MM.1S (cell line): ENCODE results near the gene OPALIN.

Source experiments
- DNase-seq: peaks from one replicate; pipeline ENCODE4 v3.0.0-alpha.2; 2015
- H2AFZ ChIP-seq: fragments of 300-600 bp; sonication (generic); 2 replicates; pipeline ENCODE4 v1.6.0; 2016; ENCODE audit warnings: antibody characterized with exemption, low read length
- H3F3A ChIP-seq: fragments of 300-600 bp; sonication (generic); 2 replicates; pipeline ENCODE4 v1.6.1; 2016; ENCODE audit warnings: mild to moderate bottlenecking, antibody characterized with exemption, low read length, moderate library complexity, mixed read lengths; ENCODE audit not compliant: insufficient read depth
- H3K27ac ChIP-seq: fragments of 300-600 bp; sonication (generic); 2 replicates; pipeline ENCODE4 v1.5.1; 2016; ENCODE audit warnings: mild to moderate bottlenecking, low read length
- H3K27me3 ChIP-seq: fragments of 300-600 bp; sonication (generic); replicated peaks from 2 replicates; pipeline ENCODE4 v1.6.0; 2016; ENCODE audit warnings: low read length; ENCODE audit not compliant: insufficient read depth
- H3K36me3 ChIP-seq: fragments of 300-600 bp; sonication (generic); replicated peaks from 2 replicates; pipeline ENCODE4 v1.6.1; 2016; ENCODE audit warnings: mild to moderate bottlenecking, low read length, mixed read lengths; ENCODE audit not compliant: insufficient read depth
- H3K4me1 ChIP-seq: fragments of 300-600 bp; sonication (generic); 2 replicates; pipeline ENCODE4 v1.6.1; 2016; ENCODE audit warnings: low read length, mixed read lengths
- H3K4me2 ChIP-seq: fragments of 300-600 bp; sonication (generic); 2 replicates; pipeline ENCODE4 v1.6.0; 2016; ENCODE audit warnings: low read depth, low read length
- H3K4me3 ChIP-seq: fragments of 300-600 bp; sonication (generic); 2 replicates; pipeline ENCODE4 v1.5.1; 2016; ENCODE audit warnings: low read length, mixed read lengths
- H3K79me2 ChIP-seq: fragments of 300-600 bp; sonication (generic); 2 replicates; pipeline ENCODE4 v1.6.1; 2016; ENCODE audit warnings: mixed run types, low read length, mixed read lengths
- H3K9ac ChIP-seq: fragments of 300-600 bp; sonication (generic); 2 replicates; pipeline ENCODE4 v1.6.1; 2016; ENCODE audit warnings: low read length, mixed read lengths
- H3K9me2 ChIP-seq: fragments of 300-600 bp; sonication (generic); replicated peaks from 2 replicates; pipeline ENCODE4 v1.6.1; 2016; ENCODE audit warnings: mild to moderate bottlenecking, low read length, mixed read lengths; ENCODE audit not compliant: insufficient read depth
- H3K9me3 ChIP-seq: fragments of 300-600 bp; sonication (generic); replicated peaks from 2 replicates; pipeline ENCODE4 v1.6.1; 2016; ENCODE audit warnings: mild to moderate bottlenecking, low read length, mixed read lengths; ENCODE audit not compliant: insufficient read depth
- H4K20me1 ChIP-seq: fragments of 300-600 bp; sonication (generic); 2 replicates; pipeline ENCODE4 v1.6.1; 2016; ENCODE audit warnings: mild to moderate bottlenecking, low read length, moderate library complexity, mixed read lengths; ENCODE audit not compliant: insufficient read depth
- EZH2 ChIP-seq: fragments of 300-600 bp; sonication (generic); optimal IDR thresholded peaks from 2 replicates; pipeline ENCODE3; 2017; ENCODE audit warnings: low read depth, mild to moderate bottlenecking, antibody characterized with exemption, low read length, mixed read lengths
- EZH2phosphoT487 ChIP-seq: fragments of 300-600 bp; sonication (generic); IDR thresholded peaks from 2 replicates; pipeline ENCODE4 v1.6.1; 2018; ENCODE audit warnings: antibody characterized with exemption, low read length
- TF ChIP-seq, protein P1 (sequence below): fragments of 300-600 bp; sonication (generic); IDR thresholded peaks from 2 replicates; pipeline ENCODE4 v1.5.1; 2016; ENCODE audit warnings: antibody characterized with exemption, low read length, mixed read lengths

Gene OPALIN

DNA sequence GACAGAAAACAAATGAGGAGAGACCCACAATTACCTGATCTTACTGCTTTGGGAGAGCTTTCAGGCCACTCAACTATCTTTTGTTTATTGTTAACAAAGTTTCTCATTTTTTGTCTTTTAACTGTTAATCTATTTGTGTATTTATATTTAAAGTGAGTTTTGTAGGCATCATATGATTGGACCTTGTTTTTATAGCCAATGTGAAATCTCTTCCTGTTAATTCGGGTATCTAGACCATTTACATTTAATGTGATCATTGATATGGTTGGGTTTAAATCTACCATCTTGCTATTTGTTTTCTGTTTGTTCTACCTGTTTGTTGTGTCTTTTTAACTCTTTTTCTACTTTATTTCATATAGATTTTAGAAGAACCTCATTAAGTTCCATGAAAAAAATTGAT lies 12.5 kb downstream of the OPALIN start:
- H3K36me3 ChIP-seq: no peaks in the 10 kb centered on the region
- no peaks in the 10 kb centered on the region for H3K9me2 ChIP-seq
- no peaks in the 10 kb centered on the region for H3K27me3 ChIP-seq
- no peak overlapping the region for H2AFZ ChIP-seq
- TF ChIP-seq EZH2phosphoT487 (no peak), EZH2 (no peak)
- TF ChIP-seq, protein P1, sequence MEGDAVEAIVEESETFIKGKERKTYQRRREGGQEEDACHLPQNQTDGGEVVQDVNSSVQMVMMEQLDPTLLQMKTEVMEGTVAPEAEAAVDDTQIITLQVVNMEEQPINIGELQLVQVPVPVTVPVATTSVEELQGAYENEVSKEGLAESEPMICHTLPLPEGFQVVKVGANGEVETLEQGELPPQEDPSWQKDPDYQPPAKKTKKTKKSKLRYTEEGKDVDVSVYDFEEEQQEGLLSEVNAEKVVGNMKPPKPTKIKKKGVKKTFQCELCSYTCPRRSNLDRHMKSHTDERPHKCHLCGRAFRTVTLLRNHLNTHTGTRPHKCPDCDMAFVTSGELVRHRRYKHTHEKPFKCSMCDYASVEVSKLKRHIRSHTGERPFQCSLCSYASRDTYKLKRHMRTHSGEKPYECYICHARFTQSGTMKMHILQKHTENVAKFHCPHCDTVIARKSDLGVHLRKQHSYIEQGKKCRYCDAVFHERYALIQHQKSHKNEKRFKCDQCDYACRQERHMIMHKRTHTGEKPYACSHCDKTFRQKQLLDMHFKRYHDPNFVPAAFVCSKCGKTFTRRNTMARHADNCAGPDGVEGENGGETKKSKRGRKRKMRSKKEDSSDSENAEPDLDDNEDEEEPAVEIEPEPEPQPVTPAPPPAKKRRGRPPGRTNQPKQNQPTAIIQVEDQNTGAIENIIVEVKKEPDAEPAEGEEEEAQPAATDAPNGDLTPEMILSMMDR: no peak
- H3K4me3 ChIP-seq: no peak overlapping the region
- no peak overlapping the region for H3K4me2 ChIP-seq
- H3K9me3 ChIP-seq: no peaks in the 10 kb centered on the region
- no peaks in the 10 kb centered on the region for H4K20me1 ChIP-seq
- H3K4me1 ChIP-seq: peaks cover 8% of the 10 kb centered on the region
- H3K9ac ChIP-seq: no peak overlapping the region
- no peak overlapping the region for H3K27ac ChIP-seq
- H3K79me2 ChIP-seq: no peaks in the 10 kb centered on the region
- H3F3A ChIP-seq: peaks cover 2% of the 10 kb centered on the region; the same call in 1 of the 2 replicates
- no peak for DNase-seq

DNA sequence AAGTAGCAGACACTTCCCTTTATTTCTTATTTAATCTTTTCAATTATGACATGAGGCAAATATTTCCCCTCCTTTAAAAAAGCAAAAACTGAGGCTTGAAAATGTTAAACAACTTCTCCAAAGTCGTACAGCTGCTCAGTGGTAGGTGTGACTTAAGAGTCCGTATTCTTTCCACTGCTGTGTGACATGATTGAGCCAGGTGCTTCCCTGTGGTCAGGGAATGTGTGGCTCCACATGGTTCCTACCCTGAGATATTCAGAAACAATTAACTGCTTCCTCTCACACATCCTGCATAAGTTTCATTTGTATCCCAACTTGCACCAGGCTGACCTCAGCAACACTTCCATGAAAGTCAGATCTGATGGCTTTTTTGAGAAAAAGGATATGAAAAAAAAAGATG lies 13.6 kb downstream of the OPALIN start:
- no peak overlapping the region for H3K9ac ChIP-seq
- H3K27me3 ChIP-seq: no peaks in the 10 kb centered on the region
- no peak for TF ChIP-seq EZH2phosphoT487
- TF ChIP-seq, protein P1: no peak
- no peak for TF ChIP-seq EZH2
- H3K4me3 ChIP-seq: no peak overlapping the region
- H3K9me3 ChIP-seq: no peaks in the 10 kb centered on the region
- peaks cover 12% of the 10 kb centered on the region for H3K4me1 ChIP-seq
- H4K20me1 ChIP-seq: no peaks in the 10 kb centered on the region
- no peaks in the 10 kb centered on the region for H3K36me3 ChIP-seq
- no peak overlapping the region for H3K27ac ChIP-seq
- H2AFZ ChIP-seq: no peak overlapping the region
- DNase-seq: no peak
- H3F3A ChIP-seq: peaks cover 3% of the 10 kb centered on the region; the same call in 1 of the 2 replicates
- no peak overlapping the region for H3K4me2 ChIP-seq
- H3K9me2 ChIP-seq: no peaks in the 10 kb centered on the region
- no peaks in the 10 kb centered on the region for H3K79me2 ChIP-seq

DNA sequence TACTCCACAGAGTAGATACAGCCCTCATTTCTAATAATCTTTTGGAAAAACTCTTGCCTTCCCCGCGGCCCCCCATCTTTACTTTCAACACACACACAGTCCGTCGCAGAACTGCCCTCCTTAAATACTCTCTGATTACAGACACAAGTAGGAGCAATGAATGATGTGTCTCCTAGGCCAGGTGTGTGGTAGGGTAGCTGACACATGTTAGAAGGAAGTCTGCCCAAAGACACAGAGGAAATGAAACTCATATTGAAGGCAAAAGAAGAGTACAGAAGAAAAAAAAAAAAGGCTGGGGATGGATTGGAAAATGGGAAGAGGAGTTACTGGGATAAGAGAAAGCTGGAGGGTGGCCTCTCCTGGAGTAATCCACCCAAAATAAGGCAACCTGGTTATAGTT lies 14.6 kb downstream of the OPALIN start:
- no peaks in the 10 kb centered on the region for H3K27me3 ChIP-seq
- H4K20me1 ChIP-seq: no peaks in the 10 kb centered on the region
- H2AFZ ChIP-seq: no peak overlapping the region
- no peaks in the 10 kb centered on the region for H3K79me2 ChIP-seq
- H3K9ac ChIP-seq: no peak overlapping the region
- no peak overlapping the region for H3K4me2 ChIP-seq
- H3K36me3 ChIP-seq: no peaks in the 10 kb centered on the region
- H3K27ac ChIP-seq: no peak overlapping the region
- no peak overlapping the region for H3K4me3 ChIP-seq
- no peak for DNase-seq
- H3F3A ChIP-seq: peaks cover 3% of the 10 kb centered on the region; the same call in 1 of the 2 replicates
- H3K4me1 ChIP-seq: peaks cover 12% of the 10 kb centered on the region
- no peaks in the 10 kb centered on the region for H3K9me3 ChIP-seq
- TF ChIP-seq EZH2phosphoT487: no peak
- no peak for TF ChIP-seq EZH2
- TF ChIP-seq, protein P1: no peak
- H3K9me2 ChIP-seq: no peaks in the 10 kb centered on the region
